HG02763 (cell line): Measurements from ENCODE around the gene MT1F.

Source experiments
- ATAC-seq: cut with Tn5 transposase; IDR thresholded peaks from one replicate; pipeline ENCODE4 v1.9.1; 2021; ENCODE audit warnings: mild to moderate bottlenecking, moderate library complexity; ENCODE audit not compliant: unreplicated experiment

MT1F gene

DNA sequence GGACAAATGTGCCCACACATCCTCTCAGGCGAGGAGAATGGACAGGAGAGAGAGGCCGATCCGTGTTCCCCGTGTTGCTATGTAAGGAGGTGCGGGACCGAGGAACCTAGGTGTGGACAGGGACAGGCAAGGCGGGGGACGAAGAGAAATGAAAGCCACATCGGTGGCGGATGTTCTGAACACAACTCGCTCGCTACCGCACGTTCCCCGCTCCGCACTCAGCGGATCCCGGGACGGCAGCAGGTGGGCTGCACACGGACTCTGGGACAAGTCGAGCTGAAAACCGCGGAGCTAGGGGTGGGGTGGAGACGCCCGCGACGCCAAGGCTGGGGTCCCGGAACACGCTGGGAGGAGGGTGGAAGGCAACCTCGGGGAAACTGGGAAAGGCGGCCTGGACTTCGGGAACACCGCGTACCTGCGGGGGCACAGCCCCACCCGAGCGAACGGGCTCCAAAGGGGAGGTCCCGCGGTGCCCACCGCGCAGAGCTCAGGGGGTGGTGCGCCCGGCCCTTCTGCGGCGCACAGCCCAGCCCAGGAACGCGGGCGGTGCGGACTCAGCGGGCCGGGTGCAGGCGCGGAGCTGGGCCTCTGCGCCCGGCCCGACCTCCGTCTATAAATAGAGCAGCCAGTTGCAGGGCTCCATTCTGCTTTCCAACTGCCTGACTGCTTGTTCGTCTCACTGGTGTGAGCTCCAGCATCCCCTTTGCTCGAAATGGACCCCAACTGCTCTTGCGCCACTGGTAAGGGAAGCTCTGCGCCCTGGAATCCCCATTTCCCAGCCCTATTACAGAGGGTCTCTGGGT lies 32.4 kb upstream of the MT1F start, which contains the start of gene MT1E:
TSS of gene MT1E (plus strand) at position 642 of the 803 bp plus-strand sequence. CDS start at position 713, 71 bp downstream.
- no peak for ATAC-seq

DNA sequence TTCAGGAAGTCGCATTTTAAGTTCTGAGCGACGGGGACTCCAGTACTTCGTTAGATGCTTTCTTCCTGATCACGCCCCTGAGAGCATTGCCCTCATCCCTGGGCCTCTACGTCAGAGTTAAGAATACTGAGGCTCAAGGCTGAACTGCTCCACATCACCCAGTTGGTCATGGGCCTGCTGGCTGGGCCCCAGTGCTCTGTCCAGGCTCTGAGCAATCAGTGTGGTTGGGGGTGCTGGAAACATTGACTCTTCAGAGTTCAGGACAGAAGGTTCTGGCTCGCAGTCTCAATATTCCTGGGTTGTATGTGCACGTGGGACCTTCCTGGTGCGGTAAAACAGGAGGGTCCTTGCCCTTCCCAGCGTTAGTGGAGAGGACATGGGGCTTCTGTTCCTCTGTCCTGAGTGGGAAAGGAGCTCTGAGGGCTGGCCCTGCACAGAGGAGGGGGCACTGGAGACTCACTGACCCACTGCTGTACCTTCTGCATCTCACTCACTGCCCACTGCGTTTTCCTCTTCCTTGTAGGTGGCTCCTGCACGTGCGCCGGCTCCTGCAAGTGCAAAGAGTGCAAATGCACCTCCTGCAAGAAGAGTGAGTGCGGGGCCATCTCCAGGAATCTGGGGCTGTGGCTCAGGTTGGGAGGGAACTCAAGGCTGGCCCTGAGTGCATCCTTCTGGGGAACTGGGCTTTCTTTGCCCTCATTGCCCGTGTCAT lies 31.7 kb upstream of the MT1F start:
- no peak for ATAC-seq

GRCh38 chr16:56626685-56627084 lies 31.1 kb upstream of the MT1F start:
- ATAC-seq, result no peak

DNA sequence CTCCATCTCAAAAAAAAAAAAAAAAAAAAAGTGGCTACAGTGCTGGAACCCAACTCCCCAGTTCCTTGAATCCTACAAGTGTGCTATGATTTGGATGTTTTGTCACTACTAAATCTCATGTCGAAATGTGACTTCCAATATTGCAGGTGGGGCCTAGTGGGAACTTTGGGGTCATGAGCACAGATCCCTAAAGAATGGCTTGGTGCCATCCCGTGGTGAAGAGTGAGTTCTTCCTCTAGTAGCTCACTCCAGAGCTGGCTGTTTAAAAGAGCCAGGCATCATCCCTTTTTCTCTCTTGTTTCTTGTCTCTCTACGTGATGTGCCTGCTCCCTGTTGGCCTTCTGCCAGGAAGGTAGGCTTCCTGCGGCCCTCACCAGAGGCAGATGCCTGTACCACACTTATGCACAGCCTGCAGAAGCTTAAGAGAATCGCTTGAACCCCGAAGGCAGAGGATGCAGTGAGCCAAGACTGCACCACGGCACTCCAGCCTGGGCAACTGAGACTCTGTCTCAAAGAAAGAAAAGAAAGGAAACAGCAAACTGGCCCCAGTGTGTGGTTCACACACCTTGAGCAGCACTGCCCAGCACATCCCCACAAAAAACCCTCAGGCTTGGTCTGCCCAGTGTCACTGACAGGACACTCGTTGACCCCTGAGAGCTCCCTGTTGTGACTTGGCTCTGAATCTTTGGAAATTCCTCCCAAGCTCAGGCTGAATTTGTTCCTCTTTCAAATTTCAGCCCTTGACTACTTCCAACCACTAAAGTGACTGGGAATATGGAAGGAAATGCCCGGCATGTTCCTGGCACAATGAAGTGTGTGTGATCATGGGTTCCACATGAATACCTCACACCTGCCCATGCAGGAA lies 29.0 kb upstream of the MT1F start:
- ATAC-seq, result no peak

DNA sequence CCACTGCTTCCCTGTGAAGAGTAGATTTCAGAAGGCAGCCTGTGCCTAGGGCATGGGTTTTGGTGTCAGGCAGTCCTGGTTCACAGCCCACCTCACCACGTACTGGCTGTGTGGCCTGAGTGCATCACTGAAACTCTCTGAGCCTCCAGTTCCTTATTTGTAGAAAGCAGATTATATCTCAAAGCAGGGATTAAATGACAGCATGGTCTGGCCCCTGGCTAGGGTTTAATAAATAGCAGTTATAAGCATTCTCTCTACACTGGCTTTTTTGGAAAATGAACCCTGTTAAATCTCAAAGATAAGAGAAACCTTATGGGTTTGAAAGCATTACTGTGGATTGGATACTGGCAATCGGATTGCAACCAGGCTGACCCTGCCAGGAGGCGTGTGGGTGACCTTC lies 28.2 kb upstream of the MT1F start:
- ATAC-seq, result no peak

- ATAC-seq, result peak; percentile 72
Measured at GRCh38 chr16:56630134-56630533, 27.6 kb upstream of the MT1F start.

GRCh38 chr16:56631197-56631596 lies 26.6 kb upstream of the MT1F start:
- no peak for ATAC-seq

DNA sequence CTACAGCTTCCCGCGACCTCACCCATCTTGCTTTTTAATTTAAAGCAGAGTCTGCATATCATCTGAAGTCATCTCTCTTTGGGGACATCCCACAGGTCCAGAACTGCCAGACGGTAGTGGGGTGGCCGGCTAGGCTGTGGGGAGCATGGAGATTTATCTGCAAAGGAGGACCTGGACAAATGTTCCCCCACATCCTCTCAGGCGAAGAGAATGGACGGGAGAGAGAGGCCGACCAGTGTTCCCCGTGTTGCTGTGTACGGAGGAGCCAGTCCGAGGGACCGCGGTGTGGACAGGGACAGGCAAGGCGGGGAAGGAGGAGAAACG lies 26.0 kb upstream of the MT1F start:
- no peak for ATAC-seq

GRCh38 chr16:56632156-56632847 lies 25.5 kb upstream of the MT1F start, which contains the start of gene MT1M:
MT1M (plus strand) TSS chr16:56632659; CDS start chr16:56632732, 73 bp downstream.
- ATAC-seq, result no peak

DNA sequence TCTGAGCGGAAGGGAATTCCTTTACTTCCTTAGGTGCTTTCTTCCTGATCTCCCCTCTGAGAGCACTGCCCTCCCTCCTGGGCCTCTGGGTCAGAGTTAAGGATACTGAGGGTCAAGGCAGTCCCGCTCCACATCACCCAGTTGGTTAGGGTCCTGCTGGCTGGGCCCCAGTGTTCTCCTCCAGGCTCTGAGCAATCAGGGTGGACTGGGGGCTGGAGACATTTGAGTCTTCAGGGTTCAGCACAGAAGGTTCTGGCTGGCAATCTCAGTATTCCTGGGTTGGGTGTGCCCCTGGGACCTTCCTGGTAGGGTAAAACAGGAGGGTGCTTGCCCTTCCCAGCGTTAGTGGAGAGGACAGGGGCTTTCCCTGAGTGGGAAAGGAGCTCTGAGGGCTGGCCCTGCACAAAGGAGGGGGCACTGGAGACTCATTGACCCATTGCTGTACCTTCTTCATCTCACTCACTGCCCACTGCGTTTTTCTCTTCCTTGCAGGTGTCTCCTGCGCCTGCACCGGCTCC lies 24.9 kb upstream of the MT1F start:
- ATAC-seq, result no peak

DNA sequence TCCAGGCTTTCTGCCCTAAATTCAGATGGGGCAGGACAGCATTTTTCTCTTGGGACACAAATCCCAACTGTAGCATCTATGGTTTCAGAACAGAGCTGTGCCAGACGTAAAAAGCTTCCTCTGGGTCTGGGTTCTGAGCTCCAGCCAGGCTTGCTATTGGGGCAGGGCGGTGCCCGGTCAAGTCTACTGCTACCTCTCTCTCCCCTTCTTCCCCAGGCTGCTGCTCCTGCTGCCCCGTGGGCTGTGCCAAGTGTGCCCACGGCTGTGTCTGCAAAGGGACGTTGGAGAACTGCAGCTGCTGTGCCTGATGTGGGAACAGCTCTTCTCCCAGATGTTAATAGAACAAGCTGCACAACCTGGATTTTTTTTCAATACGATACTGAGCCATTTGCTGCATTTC lies 24.2 kb upstream of the MT1F start:
- ATAC-seq, result no peak

DNA sequence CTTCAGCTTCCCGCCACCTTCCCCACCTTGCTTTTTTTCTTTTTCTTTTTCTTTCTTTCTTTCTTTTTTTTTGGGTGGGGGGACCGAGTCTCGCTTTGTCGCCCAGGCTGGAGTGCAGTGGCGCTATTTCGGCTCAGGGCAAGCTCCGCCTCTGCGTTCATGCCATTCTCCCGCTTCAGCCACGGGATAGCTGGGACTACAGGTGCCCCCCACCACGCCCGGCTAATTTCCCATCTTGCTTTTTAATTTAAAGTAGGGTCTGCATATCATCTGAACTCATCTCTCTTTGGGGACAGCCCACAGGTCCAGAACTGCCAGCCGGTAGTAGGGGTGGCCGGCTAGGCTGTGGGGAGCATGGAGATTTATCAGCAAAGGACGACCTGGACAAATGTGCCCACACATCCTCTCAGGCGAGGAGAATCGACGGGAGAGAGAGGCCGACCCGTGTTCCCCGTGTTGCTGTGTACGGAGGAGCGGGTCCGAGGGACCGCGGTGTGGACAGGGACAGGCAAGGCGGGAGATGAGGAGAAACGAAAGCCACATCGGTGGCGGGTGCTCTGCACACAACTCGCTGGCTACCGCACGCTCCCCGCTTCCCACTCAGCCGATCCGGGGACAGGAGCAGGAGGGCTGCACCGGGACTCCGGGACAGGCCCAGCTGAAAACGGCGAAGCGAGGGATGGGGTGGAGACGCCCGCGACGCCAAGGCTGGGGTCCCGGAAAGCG lies 22.9 kb upstream of the MT1F start:
- ATAC-seq, result no peak

- ATAC-seq, result no peak
Measured at GRCh38 chr16:56635441-56635967, 22.3 kb upstream of the MT1F start.

DNA sequence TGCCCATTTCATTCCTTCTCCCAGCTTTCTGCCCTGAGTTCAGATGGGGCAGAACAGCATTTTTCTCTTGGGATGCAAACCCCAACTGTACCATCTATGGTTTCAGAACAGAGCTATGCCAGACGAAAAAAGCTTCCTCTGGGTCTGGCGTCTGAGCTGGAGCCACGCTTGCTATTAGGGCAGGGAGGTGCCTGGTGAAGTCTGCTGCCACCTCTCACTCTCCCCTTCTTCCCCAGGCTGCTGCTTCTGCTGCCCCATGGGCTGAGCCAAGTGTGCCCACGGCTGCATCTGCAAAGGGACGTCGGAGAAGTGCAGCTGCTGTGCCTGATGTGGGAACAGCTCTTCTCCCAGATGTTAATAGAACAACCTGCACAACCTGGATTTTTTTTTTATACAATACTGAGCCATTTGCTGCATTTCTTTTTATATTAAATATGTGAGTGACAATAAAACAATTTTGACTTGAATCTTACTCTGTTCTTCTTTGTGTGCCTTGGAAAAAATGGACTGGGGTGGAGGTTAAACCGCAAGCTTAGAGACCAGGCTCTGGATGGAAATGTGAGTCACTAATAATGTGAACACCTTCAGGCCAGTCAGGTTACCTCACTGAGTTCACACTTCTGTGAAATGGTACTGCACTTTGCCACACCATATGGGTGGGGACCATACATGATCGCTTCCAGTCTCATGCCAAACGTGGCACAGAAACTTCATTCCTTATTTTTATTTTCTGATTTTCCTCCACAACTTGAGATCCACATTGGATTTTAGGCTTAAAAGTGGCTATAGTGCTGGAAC lies 20.9 kb upstream of the MT1F start:
- no peak for ATAC-seq

DNA sequence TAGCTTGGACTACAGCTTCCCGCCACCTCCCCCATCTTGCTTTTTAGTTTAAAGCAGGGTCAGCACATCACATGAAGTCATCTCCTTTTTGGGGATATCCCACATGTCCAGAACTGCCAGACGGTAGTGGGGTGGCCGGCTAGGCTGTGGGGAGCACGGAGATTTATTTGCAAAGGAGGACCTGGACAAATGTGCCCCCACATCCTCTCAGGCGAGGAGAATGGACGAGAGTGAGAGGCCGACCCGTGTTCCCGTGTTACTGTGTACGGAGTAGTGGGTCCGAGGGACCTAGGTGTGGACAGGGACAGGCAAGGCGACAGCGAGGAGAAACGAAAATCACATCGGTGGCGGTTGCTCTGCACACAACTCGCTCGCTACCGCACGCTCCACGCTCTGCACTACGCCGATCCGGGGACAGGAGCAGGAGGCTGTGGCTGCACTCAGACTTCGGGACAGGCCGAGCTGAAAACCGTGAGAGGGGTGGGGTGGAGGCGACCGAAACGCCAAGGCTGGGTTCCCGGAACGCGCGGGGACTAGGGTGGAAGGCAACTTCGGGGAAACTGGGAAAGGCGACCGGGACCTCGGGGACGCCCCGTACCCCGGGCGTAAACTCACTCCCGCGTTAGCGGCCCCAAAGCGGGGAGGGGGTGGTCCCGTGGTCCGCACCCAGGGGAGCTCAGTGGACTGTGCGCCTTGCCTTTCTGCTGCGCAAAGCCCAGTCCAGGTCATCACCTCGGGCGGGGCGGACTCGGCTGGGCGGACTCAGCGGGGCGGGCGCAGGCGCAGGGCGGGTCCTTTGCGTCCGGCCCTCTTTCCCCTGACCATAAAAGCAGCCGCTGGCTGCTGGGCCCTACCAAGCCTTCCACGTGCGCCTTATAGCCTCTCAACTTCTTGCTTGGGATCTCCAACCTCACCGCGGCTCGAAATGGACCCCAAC lies 19.7 kb upstream of the MT1F start, which contains the start of gene MT1A:
TSS of gene MT1A (plus strand) at position 853 of the 937 bp plus-strand sequence. CDS start at position 926, 73 bp downstream.
- no peak for ATAC-seq

GRCh38 chr16:56639045-56639444 lies 18.7 kb upstream of the MT1F start:
- no peak for ATAC-seq

GRCh38 chr16:56640076-56640475 lies 17.7 kb upstream of the MT1F start:
- no peak for ATAC-seq

- ATAC-seq, result no peak
Measured at GRCh38 chr16:56641166-56641565, 16.6 kb upstream of the MT1F start.
